H1 (cell line): ENCODE data around the gene OAT. TPM values are rescaled to one million over a fixed set of nuclear protein-coding genes. Genes with fewer than 3 reads are reported as not detected.

Source experiments
- CBX5 ChIP-seq: fragments of 300-800, 300-1000 bp; sonication (generic); IDR thresholded peaks from 2 replicates; pipeline ENCODE4 v1.7.1; 2016; ENCODE audit warnings: antibody characterized with exemption, low read length, low read depth
- SIX5 ChIP-seq: IDR thresholded peaks from 2 replicates; pipeline ENCODE4 v1.6.1; 2011; ENCODE audit warnings: mild to moderate bottlenecking, low read depth, low read length
- TAF1 ChIP-seq: IDR thresholded peaks from 2 replicates; pipeline ENCODE4 v1.6.1; 2011; ENCODE audit warnings: mild to moderate bottlenecking, low read depth, low read length
- ZNF274 ChIP-seq: IDR thresholded peaks from 2 replicates; pipeline ENCODE4 v1.7.0; 2012; ENCODE audit warnings: low read length, borderline replicate concordance; ENCODE audit errors: extremely low read depth
- polyA plus RNA-seq, 7 experiments: library from polyadenylated mRNA; depleted of rRNA in 3 of 7; stranded (reverse) in 5 of 7; unstranded in 2 of 7; fragments of >200 nt in 5 of 7; fragments of 200-250 nt in 2 of 7; gene quantifications; 1 replicate in 5 of 7; 2 replicates in 1 of 7; 4 replicates in 1 of 7; pipeline versions ENCODE4 v1.2.1 to v1.2.3, GENCODE V29; 2011 to 2013; ENCODE audit warnings: missing spikeins in 2 of 7, mixed read lengths in 2 of 7
- total RNA-seq: library from RNA; stranded (reverse); fragmentation: NEBNext Ultra II Directional; extraction: Animal tissue kit (Norgen Biotek cat#: 25700); gene quantifications from 2 replicates; pipeline ENCODE4 v1.2.1, GENCODE V29; 2021

Gene OAT
- total and polyA plus RNA-seq, 2 of the 8 experiments (the other 6 are each of a cell fraction or from before 2014, with no cell fraction given): 67.8 to 121 TPM

DNA sequence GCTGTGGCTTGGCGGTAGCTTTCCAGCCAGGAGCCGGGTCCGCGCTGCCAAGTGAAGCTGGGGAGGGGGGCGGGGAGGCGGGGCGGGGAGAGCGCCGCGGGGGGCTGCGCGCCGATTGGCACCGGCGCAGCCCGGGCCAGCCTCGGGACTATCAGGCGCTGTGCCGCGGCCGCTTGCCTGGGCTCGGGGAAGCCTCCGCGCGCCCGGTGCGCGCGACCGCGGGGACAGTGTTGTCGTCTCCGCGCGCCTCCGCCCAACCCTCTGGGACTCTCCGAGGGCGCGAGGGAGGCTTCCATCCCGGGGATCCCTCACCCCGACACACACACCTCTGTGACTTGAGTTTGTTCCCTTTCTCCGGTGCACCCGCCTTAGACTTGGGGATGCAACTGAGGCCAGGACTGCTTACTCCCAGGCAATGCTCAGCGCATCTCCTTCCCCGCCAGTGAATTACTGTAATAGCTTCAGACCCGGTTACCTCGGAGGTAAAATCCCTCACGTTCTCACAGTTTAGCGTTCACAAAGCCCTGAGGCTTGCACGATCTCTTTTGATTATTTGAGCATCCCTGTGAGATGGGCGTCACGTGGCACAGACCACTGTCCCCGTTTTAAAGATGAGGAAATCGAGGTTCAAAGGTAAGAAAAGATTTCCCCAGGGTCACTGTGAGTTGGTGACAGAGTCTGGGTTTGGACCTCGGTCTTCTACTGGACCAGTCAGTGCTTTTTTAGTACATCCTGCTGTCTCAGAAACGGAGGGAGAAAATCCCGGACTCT is 31.5 kb upstream of the OAT start, which contains the start of gene NKX1-2 (continued):
- TF ChIP-seq TAF1 (0 out of 2 replicates have a peak, but pooled peaks have one; percentile 38), CBX5 (no peak), SIX5 (no peak), ZNF274 (no peak)
